HG02588 (cell line): ENCODE results near the gene WFDC5.
"Not testable (repeated sequence)": the region's sequence is repeated elsewhere in the genome, so short reads cannot be mapped to it uniquely, and the experiment has no call there.

Experiments used
- ATAC-seq: cut with Tn5 transposase; IDR thresholded peaks from one replicate; pipeline ENCODE4 v1.9.1; 2021; ENCODE audit warnings: mild to moderate bottlenecking, moderate library complexity; ENCODE audit not compliant: unreplicated experiment

WFDC5 gene

GRCh38 chr20:45114465-45115385 is at the start of gene WFDC5:
Gene WFDC5 (minus strand): TSS chr20:45115174. CDS start chr20:45115083, 91 bp downstream.
- ATAC-seq = no peak

- no peak for ATAC-seq
These were observed 48.3 kb upstream of the WFDC5 start for GRCh38 chr20:45163083-45163803.

GRCh38 chr20:45157962-45158361 is 43.0 kb upstream of the WFDC5 start:
- ATAC-seq = no peak

GRCh38 chr20:45156713-45157112 is 41.7 kb upstream of the WFDC5 start:
- no peak for ATAC-seq

- ATAC-seq = not testable (repeated sequence)
These were observed 39.8 kb upstream of the WFDC5 start for GRCh38 chr20:45154794-45155193.

- ATAC-seq = no peak
These were observed 39.2 kb upstream of the WFDC5 start for GRCh38 chr20:45154183-45154582.

GRCh38 chr20:45153752-45154151 is 38.8 kb upstream of the WFDC5 start:
- no peak for ATAC-seq

- ATAC-seq = no peak
These were observed 38.2 kb upstream of the WFDC5 start for GRCh38 chr20:45153147-45153546.

- no peak for ATAC-seq
These were observed 37.4 kb upstream of the WFDC5 start for GRCh38 chr20:45152405-45152804.

GRCh38 chr20:45149062-45149461 is 34.1 kb upstream of the WFDC5 start:
- no peak for ATAC-seq

- ATAC-seq = no peak
These were observed 25.9 kb upstream of the WFDC5 start for GRCh38 chr20:45140836-45141235.

- not testable (repeated sequence) for ATAC-seq
These were observed 24.9 kb upstream of the WFDC5 start for GRCh38 chr20:45139733-45140375.

GRCh38 chr20:45138561-45139300 is 23.8 kb upstream of the WFDC5 start:
- no peak for ATAC-seq

- no peak for ATAC-seq
These were observed 21.9 kb upstream of the WFDC5 start for GRCh38 chr20:45136911-45137310.

- ATAC-seq = no peak
These were observed 13.1 kb upstream of the WFDC5 start for GRCh38 chr20:45128099-45128498.

- no peak for ATAC-seq
These were observed 9.4 kb upstream of the WFDC5 start, which contains the start of gene WFDC12 for GRCh38 chr20:45124365-45124764. Gene WFDC12 (minus strand): TSS chr20:45124465. CDS start chr20:45124447, 18 bp downstream.

GRCh38 chr20:45121388-45121787 is 6.4 kb upstream of the WFDC5 start:
- ATAC-seq = no peak

- ATAC-seq = no peak
These were observed 4.7 kb upstream of the WFDC5 start for GRCh38 chr20:45119556-45120266.

- no peak for ATAC-seq
These were observed 3.1 kb upstream of the WFDC5 start for GRCh38 chr20:45118028-45118427.

GRCh38 chr20:45117581-45117980 is 2.6 kb upstream of the WFDC5 start:
- no peak for ATAC-seq
